Measurements from ENCODE around the gene NOTCH1.

The NOTCH1 gene

DNA sequence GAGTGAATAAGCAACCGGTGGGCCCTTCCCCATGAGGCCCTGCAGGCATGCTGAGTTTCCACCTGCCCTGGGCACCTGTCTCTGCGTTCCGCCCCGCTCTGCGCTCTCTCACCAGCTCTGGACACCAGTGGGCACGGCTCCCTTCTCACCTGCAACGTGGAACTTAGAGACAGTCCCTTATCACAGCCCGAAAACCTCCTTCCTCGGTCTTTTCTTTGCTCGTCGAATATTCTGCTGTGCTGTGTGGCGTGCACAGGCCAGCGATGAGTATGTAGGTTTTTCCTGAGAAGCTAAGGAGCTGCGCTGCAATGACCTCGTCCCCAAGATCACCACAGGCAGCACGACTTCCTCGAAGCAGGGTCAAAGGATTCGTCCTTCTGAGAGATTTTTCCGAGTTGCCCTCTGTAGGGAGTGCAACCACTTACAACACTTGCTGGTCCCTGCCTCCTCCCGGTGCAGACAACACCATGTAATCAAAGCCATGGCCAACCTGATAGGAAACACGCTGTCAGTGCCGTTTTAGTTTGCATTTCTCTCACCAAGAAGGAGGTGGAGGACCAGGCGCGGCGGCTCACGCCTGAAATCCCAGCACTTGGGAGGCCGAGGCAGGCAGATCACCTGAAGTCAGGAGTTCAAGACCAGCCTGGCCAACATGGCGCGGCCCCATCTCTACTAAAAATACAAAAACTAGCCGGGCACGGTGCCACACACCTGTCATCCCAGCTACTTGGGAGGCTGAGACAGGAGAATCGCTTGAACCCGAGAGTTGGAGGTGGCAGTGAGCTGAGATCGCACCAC is 27.2 kb upstream of the NOTCH1 start:
- Histone ChIP-seq H3K4me1 (ENCODE audit: control insufficient read depth, insufficient read depth, low read length) (no peaks in the 10 kb centered on the region), H3K36me3 (ENCODE audit: control insufficient read depth in 2 of 2, insufficient read depth in 1 of 2, low read length in 2 of 2) (no peaks in the 10 kb centered on the region), H3K27ac (ENCODE audit: extremely low read depth, low read depth, low read length) (no peak overlapping the region), H3K4me3 (ENCODE audit: low read depth, low read length) (no peak overlapping the region), H3K9me3 (ENCODE audit: control insufficient read depth, insufficient read depth, low read depth, low read length) (no peaks in the 10 kb centered on the region)
- TF ChIP-seq ZNF600 (tag by site-specific recombination; IDR thresholded peaks at IDR 0.05) (peak; percentile 26; the same call in 1 of the 2 replicates), IKZF3 (tag by site-specific recombination; IDR thresholded peaks at IDR 0.05) (no peak), ZNF155 (tag by site-specific recombination; IDR thresholded peaks at IDR 0.05) (no peak), ZBTB17 (tag by site-specific recombination; IDR thresholded peaks at IDR 0.05) (no peak), ZNF624 (tag by site-specific recombination; IDR thresholded peaks at IDR 0.05) (no peak), ZNF211 (tag by site-specific recombination; IDR thresholded peaks at IDR 0.05; ENCODE audit: low read depth) (no peak), MYNN (tag by site-specific recombination; IDR thresholded peaks at IDR 0.05; ENCODE audit: borderline replicate concordance) (no peak), ZBTB48 (tag by site-specific recombination; IDR thresholded peaks at IDR 0.05) (peak; percentile 51; the same call in 1 of the 2 replicates), SCRT2 (tag by site-specific recombination; IDR thresholded peaks at IDR 0.05) (peak; percentile 35; the same call in 1 of the 2 replicates)
- TF ChIP-seq, protein P1, sequence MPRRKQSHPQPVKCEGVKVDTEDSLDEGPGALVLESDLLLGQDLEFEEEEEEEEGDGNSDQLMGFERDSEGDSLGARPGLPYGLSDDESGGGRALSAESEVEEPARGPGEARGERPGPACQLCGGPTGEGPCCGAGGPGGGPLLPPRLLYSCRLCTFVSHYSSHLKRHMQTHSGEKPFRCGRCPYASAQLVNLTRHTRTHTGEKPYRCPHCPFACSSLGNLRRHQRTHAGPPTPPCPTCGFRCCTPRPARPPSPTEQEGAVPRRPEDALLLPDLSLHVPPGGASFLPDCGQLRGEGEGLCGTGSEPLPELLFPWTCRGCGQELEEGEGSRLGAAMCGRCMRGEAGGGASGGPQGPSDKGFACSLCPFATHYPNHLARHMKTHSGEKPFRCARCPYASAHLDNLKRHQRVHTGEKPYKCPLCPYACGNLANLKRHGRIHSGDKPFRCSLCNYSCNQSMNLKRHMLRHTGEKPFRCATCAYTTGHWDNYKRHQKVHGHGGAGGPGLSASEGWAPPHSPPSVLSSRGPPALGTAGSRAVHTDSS (tag by site-specific recombination; IDR thresholded peaks at IDR 0.05), result no peak
- TF ChIP-seq, protein P2, sequence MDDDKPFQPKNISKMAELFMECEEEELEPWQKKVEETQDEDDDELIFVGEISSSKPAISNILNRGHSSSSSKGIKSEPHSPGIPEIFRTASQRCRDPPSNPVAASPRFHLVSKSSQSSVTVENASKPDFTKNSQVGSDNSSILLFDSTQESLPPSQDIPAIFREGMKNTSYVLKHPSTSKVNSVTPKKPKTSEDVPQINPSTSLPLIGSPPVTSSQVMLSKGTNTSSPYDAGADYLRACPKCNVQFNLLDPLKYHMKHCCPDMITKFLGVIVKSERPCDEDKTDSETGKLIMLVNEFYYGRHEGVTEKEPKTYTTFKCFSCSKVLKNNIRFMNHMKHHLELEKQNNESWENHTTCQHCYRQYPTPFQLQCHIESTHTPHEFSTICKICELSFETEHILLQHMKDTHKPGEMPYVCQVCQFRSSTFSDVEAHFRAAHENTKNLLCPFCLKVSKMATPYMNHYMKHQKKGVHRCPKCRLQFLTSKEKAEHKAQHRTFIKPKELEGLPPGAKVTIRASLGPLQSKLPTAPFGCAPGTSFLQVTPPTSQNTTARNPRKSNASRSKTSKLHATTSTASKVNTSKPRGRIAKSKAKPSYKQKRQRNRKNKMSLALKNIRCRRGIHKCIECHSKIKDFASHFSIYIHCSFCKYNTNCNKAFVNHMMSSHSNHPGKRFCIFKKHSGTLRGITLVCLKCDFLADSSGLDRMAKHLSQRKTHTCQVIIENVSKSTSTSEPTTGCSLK (tag by site-specific recombination; IDR thresholded peaks at IDR 0.05), result no peak
- TF ChIP-seq, protein P3, sequence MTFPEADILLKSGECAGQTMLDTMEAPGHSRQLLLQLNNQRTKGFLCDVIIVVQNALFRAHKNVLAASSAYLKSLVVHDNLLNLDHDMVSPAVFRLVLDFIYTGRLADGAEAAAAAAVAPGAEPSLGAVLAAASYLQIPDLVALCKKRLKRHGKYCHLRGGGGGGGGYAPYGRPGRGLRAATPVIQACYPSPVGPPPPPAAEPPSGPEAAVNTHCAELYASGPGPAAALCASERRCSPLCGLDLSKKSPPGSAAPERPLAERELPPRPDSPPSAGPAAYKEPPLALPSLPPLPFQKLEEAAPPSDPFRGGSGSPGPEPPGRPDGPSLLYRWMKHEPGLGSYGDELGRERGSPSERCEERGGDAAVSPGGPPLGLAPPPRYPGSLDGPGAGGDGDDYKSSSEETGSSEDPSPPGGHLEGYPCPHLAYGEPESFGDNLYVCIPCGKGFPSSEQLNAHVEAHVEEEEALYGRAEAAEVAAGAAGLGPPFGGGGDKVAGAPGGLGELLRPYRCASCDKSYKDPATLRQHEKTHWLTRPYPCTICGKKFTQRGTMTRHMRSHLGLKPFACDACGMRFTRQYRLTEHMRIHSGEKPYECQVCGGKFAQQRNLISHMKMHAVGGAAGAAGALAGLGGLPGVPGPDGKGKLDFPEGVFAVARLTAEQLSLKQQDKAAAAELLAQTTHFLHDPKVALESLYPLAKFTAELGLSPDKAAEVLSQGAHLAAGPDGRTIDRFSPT (tag by site-specific recombination; IDR thresholded peaks at IDR 0.05), result no peak
- CTCF ChIA-PET, result interaction anchor here (0.7 to 1.8 kb wide), 5 partner anchors 59 to 99 kb away, joined by 3 to 6 read pairs (median 4); no protein-coding TSS in a partner anchor
- POLR2A ChIA-PET, result interaction anchor here (0.6 to 1.3 kb wide), 2 partner anchors 8 to 665 kb away, joined by 3 read pairs; partner anchors contain the start of gene CAMSAP1

DNA sequence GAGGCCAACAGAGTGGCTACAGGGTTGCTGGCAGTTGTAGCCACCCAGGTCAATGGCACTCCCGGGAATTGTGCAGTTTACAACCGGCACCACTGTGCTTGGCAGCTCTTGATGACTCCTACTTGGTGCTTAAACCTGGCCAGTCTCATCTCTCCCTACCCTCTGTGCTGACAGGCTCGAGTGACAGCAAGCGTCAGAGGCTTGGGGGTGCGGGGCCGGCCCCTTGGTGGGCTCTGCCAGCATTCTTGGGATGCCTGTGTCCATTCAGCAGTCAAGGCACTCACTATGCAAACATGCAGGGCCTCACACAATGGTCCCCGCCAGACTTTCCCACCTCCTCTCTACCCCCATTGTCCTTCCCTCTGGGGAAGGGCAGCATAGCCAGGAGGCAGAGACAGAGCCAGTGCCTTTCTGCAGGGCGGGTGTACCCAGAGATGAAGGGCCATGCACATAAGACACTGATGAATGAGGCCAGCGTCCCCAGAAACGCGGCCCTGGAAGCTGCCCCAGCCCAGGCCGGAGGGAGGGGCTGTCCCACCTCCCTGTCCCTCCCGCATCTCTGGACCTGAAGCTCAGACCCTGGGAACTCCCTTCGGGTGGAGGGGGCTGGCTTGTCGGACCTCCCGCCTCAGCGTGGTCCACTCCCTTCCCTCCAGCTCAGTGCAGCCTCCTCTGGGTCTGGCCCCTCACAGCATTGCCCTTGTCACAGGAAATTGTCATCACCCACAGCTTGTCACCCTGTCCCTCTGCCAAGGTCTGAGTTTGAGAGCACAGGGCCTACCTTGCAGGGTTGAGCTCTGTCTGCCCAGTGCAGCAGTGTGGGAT is 26.4 kb upstream of the NOTCH1 start:
- H3K9me3 ChIP-seq (ENCODE audit: control insufficient read depth, insufficient read depth, low read depth, low read length), result no peaks in the 10 kb centered on the region
- no peak overlapping the region for H3K27ac ChIP-seq (ENCODE audit: extremely low read depth, low read depth, low read length)
- POLR2A ChIA-PET, result interaction anchor here (0.6 to 1.3 kb wide), 2 partner anchors 8 to 665 kb away, joined by 3 read pairs; partner anchors contain the start of gene CAMSAP1
- H3K4me1 ChIP-seq (ENCODE audit: control insufficient read depth, insufficient read depth, low read length), result no peaks in the 10 kb centered on the region
- no peaks in the 10 kb centered on the region for H3K36me3 ChIP-seq (ENCODE audit: control insufficient read depth in 2 of 2, insufficient read depth in 1 of 2, low read length in 2 of 2)
- H3K4me3 ChIP-seq (ENCODE audit: low read depth, low read length), result no peak overlapping the region
- CTCF ChIA-PET, result interaction anchor here (0.6 to 1.2 kb wide), 6 partner anchors 72 to 171 kb away, joined by 3 to 6 read pairs (median 3); no protein-coding TSS in a partner anchor
- TF ChIP-seq ZNF121 (tag by site-specific recombination; IDR thresholded peaks at IDR 0.05), result no peak
- no peak for TF ChIP-seq ZFP69B (tag by site-specific recombination; IDR thresholded peaks at IDR 0.05)
- TF ChIP-seq ZNF510 (tag by site-specific recombination; IDR thresholded peaks at IDR 0.05; ENCODE audit: insufficient replicate concordance), result no peak
- no peak for TF ChIP-seq ZSCAN30 (tag by site-specific recombination; IDR thresholded peaks at IDR 0.05)
- TF ChIP-seq ZNF560 (tag by site-specific recombination; IDR thresholded peaks at IDR 0.05; ENCODE audit: borderline replicate concordance), result no peak
- no peak for TF ChIP-seq YY1 (tag by site-specific recombination; IDR thresholded peaks at IDR 0.05)
- TF ChIP-seq, protein P4, sequence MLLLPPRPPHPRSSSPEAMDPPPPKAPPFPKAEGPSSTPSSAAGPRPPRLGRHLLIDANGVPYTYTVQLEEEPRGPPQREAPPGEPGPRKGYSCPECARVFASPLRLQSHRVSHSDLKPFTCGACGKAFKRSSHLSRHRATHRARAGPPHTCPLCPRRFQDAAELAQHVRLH (tag by site-specific recombination; IDR thresholded peaks at IDR 0.05), result no peak
- no peak for TF ChIP-seq ZNF350 (tag by site-specific recombination; IDR thresholded peaks at IDR 0.05)
- TF ChIP-seq KLF1 (tag by site-specific recombination; IDR thresholded peaks at IDR 0.05), result peak; percentile 83
- TF ChIP-seq, protein P5, sequence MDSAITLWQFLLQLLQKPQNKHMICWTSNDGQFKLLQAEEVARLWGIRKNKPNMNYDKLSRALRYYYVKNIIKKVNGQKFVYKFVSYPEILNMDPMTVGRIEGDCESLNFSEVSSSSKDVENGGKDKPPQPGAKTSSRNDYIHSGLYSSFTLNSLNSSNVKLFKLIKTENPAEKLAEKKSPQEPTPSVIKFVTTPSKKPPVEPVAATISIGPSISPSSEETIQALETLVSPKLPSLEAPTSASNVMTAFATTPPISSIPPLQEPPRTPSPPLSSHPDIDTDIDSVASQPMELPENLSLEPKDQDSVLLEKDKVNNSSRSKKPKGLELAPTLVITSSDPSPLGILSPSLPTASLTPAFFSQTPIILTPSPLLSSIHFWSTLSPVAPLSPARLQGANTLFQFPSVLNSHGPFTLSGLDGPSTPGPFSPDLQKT (IDR thresholded peaks at IDR 0.05; ENCODE audit: borderline replicate concordance, low read depth, low read length), result no peak
- no peak for TF ChIP-seq ZNF596 (tag by site-specific recombination; IDR thresholded peaks at IDR 0.05)
